ENCODE data around the gene UBE3D.
"Not testable (repeated sequence)": the region's sequence is repeated elsewhere in the genome, so short reads cannot be mapped to it uniquely, and the experiment has no call there.

The UBE3D gene

GRCh38 chr6:83051377-83052172 lies 14.1 kb downstream of the UBE3D start:
- FAIRE-seq = no peak

GRCh38 chr6:83047065-83047754 lies 18.4 kb downstream of the UBE3D start:
- FAIRE-seq = no peak

- no peak for FAIRE-seq
Observed at GRCh38 chr6:83044091-83044768, 21.4 kb downstream of the UBE3D start.

DNA sequence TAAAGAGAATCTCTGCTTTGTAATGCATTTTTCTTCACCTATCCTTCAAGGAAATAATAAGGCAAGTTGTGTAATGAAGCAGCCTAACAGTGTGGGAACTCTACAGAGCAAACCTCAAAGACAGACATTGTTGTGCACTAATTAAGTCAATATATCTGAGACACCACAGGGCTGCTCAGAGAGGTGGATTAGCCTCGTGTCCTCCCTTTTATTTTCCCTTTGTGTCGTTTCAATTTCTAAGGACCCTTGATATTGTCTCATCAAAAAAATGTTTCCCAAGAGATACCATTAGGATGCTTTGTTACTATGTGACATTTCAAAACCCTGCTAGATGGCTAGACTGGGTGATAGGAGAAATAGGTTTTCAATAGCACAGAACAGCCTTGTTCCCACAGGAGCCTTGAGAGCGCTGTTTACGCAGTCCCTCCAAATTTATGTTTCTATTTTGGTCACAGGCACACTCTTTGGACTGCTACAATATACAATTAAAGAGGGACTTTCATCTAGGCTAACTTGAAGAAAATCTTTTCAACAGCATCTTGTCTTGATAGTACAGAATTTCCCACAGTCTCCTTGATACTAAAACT lies 23.1 kb downstream of the UBE3D start:
- no peak for FAIRE-seq

DNA sequence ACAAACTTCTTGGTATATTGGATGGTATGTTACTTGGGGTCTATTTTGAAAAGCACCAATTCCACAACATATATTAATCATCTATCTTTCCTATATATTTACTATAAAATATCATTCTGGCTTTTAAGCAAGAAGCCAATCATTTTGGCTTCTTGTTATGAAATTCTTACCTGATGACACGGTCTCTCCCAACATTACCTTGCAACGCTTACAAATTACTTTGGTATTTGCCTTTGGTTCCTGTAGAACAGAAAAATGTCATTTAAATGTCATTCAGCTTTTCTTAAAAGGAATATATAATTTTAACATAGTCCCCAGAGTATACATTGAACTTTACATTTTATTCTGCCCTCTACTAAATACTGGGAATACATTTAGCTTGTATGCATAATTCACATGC lies 27.4 kb downstream of the UBE3D start:
- no peak for FAIRE-seq

GRCh38 chr6:83031689-83032088 lies 34.0 kb downstream of the UBE3D start:
- no peak for FAIRE-seq

DNA sequence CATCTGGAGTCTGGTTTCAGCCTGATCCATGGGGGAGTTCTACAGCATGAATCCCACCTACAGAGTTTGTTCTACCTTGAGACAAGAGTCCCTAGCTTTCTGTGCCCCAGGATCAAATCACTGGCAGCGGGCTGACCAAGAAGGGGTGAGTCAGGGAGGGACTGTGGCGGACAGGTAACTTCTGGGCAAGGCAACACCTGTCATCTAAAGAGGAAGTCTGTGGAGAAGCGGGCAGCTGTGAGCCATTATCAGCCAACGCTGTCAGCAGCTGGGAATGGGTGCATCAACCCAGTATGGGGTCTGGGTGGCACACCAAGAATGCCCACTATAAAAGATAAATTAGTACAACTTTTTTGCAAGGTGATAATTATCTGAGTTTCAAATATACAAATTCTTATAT lies 45.9 kb downstream of the UBE3D start:
- no peak for FAIRE-seq

- FAIRE-seq = not testable (repeated sequence)
Observed at GRCh38 chr6:83011131-83011530, 54.5 kb downstream of the UBE3D start.

DNA sequence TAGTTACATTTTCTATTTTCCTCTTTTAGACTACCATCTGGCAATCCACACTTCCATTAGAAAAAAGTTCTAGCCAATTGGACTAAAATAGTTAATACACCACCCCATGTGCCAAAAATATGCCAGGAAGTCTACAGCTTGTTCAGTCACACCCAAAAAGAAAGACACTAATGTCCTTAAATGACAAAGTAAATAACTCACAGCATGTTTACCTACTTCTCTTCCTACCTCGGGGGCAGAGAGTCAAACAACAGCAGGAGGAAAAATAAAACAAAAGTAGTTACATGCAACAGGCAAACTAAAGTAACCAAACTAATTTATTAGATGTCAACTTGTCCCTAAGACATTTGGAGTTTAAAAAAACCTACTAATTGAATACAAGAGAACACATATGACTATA lies 57.0 kb downstream of the UBE3D start:
- no peak for FAIRE-seq

- FAIRE-seq = no peak
Observed at GRCh38 chr6:83006270-83006905, 59.3 kb downstream of the UBE3D start.

DNA sequence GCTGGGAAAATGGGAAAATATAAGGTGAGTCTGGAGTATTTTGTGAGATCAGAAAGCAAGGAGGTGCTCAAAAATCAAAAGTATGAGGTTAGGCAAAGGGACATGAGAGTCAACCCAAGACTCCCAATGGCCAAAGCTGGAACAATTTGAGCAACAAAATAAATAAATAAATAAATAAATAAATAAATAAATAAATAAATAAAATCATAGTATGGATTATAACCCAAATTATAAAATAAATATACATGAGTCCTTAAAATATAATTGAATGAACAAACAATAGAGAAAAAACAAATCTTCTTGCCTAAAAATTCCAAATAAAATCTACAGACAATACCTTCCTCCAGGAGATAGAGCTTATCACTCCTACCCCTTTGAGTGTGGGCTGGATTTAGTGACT lies 69.5 kb downstream of the UBE3D start:
- FAIRE-seq = no peak

- no peak for FAIRE-seq
Observed at GRCh38 chr6:82995066-82995465, 70.6 kb downstream of the UBE3D start.

DNA sequence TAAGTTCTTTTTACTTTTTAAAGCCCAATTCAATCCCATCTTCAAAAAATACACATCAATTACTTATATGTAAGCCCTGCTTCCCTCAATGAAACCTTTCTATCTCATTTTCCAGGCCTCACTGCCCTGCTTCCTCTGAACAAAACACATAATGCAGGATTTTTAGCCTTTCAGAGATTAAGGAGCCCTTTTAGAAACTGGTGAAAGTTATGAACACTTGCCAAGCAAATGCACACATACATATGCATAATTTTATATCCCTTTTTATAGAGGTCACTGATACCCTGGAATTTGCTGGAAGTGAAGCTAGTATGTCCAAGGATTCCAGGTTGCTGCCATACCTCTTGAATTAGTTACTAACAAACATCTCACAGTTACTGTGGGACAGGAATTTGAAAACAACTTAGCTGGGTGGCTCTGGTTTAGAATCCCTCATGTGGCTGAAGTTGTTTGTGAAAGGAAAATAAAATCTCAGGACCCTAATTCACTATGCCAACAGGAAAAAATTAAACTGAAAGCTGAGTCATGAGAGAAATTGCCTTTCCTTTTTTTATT lies 75.8 kb downstream of the UBE3D start:
- FAIRE-seq = no peak

GRCh38 chr6:82988930-82989351 lies 76.7 kb downstream of the UBE3D start:
- FAIRE-seq = no peak

- FAIRE-seq = peak; percentile 62
Observed at GRCh38 chr6:82987951-82988350, 77.7 kb downstream of the UBE3D start.

- no peak for FAIRE-seq
Observed at GRCh38 chr6:82987416-82987815, 78.2 kb downstream of the UBE3D start.

DNA sequence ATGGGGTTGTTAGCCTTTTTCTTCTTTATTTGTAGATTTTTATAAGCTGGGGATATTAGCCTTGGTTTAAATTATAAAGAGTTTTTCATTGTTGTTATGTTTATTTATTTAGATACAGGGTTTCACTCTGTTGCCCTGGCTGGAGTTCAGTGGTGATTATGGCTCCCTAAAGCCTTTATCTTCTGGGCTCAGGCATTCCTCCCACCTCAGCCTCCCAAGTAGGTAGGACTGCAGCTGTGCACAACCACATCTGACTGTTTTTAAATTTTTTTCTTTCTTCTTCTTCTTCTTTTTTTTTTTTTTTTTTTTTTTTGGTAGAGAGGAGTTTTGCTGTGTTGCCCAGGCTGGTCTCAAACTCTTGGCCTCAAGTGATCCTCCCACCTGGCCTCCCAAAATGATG lies 80.9 kb downstream of the UBE3D start:
- FAIRE-seq = no peak

- no peak for FAIRE-seq
Observed at GRCh38 chr6:82980086-82980485, 85.6 kb downstream of the UBE3D start.

DNA sequence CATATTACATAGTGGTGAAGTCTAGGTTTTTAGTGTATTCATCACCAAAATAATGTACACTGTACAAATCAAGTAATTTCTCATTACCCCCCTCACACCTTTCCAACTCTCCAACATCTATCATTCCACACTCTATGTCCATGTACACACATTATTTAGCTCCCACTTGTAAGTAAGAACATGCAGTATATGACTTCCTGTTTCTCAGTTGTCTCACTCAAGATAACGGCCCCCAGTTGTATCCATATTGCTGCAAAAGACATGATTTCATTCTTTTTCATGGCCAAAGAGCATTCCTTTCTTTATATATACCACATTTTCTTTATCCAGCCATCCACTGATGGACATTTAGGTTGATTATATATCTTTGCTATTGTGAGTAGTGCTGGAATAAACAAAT lies 86.0 kb downstream of the UBE3D start:
- no peak for FAIRE-seq

GRCh38 chr6:82978362-82978945 lies 87.2 kb downstream of the UBE3D start:
- FAIRE-seq = no peak

DNA sequence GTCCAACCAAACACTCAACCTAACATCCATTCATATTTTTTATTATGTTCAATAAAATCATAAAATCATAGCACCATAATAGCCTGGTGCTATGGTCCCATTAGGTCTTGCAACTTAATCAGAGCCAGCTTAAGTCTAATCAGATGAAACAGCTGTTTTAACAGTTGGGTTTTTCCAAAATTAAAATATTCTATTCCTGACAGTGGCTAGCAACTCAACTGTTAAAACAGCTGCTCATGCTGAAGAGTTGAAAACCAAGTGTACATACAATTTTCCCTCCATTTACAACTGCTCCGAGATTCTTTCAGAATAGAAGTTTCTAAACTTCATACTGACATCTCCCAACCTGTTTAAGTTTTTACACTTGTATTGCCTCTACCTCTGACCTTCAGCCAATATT lies 89.5 kb downstream of the UBE3D start:
- no peak for FAIRE-seq

- FAIRE-seq = no peak
Observed at GRCh38 chr6:82971877-82972460, 93.7 kb downstream of the UBE3D start.

All from A204.1 (cell line).